ENCODE data around the gene SCN5A.

The SCN5A gene

DNA sequence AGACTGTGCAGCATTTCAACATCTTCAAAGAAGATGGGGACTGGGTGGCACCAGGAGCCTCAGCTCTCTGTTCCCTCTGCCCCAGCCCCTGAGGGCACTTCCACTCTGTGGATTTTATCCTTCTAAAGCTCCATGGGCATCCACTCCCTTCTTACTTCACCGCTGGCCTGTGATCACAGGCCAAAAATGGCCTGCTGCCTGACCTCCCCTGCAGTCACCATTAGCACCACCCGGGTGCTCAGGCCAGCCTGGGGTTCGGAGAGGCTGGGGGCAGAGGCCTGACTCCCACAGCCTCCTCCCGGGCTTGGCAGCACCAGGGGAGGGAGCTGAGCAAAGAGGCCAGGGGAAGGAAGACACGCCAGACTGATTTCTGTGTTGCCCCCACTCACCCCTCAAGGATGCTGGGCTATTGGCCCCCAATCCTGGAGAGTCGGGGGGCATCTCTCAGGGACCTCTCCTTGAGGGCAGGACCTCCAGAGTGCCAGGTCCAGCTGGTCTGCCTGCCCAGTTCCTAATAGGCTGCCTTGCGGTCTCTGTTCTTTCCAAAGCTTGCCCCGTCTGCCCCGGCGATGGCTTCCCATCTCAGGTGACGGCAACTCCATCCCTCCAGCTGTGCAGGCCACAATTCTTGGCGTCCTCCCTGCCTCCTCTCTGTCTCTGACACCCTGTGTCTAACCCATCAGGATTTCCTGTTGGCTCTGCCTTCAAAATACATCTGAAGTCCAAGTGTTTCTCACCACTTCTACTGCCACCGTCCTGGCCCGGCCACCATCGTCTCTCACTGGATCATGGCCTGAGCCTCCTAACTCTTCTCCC, 86.2 kb downstream of the SCN5A start:
- WGBS: 80% methylated on average over 14 of the region's 15 CpGs
- no peak overlapping the region for H4K8ac ChIP-seq (ENCODE audit: low read length)
- H3K27ac ChIP-seq (ENCODE audit: low read length, poor library complexity, severe bottlenecking): no peak overlapping the region
- no peak overlapping the region for H3K4me2 ChIP-seq (ENCODE audit: low read length, poor library complexity, severe bottlenecking)
- no peak overlapping the region for H2AFZ ChIP-seq (ENCODE audit: low read depth, low read length)
- H3K9me3 ChIP-seq (ENCODE audit: control insufficient read depth, low read length): no peaks in the 10 kb centered on the region
- no peaks in the 10 kb centered on the region for H3K36me3 ChIP-seq (ENCODE audit: control insufficient read depth in 1 of 2, insufficient read depth in 2 of 2, low read depth in 1 of 2, low read length in 2 of 2)
- H2BK5ac ChIP-seq (ENCODE audit: low read depth, low read length, poor library complexity, severe bottlenecking): no peak overlapping the region
- no peak overlapping the region for H3K18ac ChIP-seq (ENCODE audit: low read depth in 1 of 2, low read length in 2 of 2)
- H3K27me3 ChIP-seq (ENCODE audit: control insufficient read depth in 1 of 2, insufficient read depth in 1 of 2, low read length in 2 of 2): peaks cover 7 to 10% of the 10 kb centered on the region in 2 experiments
- H2BK120ac ChIP-seq (ENCODE audit: low read depth, low read length): no peak overlapping the region
- peaks cover 1% of the 10 kb centered on the region for H3K4me1 ChIP-seq (ENCODE audit: control insufficient read depth, insufficient read depth, low read depth, low read length)
- DNase-seq: no peak
- H3K23ac ChIP-seq (ENCODE audit: low read length in 2 of 2): no peak overlapping the region
- H2BK12ac ChIP-seq (ENCODE audit: low read length in 2 of 2): no peak overlapping the region
- no peak overlapping the region for H3K4ac ChIP-seq (ENCODE audit: low read depth in 1 of 2, low read length in 2 of 2)
- no peak overlapping the region for H4K91ac ChIP-seq (ENCODE audit: low read length)
- no peak overlapping the region for H2AK5ac ChIP-seq (ENCODE audit: low read length, severe bottlenecking)
- H3K14ac ChIP-seq (ENCODE audit: low read length in 2 of 2): no peak overlapping the region
- no peak overlapping the region for H3K9ac ChIP-seq (ENCODE audit: low read length)
- no peaks in the 10 kb centered on the region for H3K79me1 ChIP-seq (replicated peaks; ENCODE audit: low read length, poor library complexity, severe bottlenecking)
- H2BK15ac ChIP-seq (ENCODE audit: low read depth, poor library complexity, severe bottlenecking): no peak overlapping the region
- H3K4me3 ChIP-seq (ENCODE audit: insufficient read depth in 1 of 2, low read depth in 1 of 2, low read length in 2 of 2): no peak overlapping the region

DNA sequence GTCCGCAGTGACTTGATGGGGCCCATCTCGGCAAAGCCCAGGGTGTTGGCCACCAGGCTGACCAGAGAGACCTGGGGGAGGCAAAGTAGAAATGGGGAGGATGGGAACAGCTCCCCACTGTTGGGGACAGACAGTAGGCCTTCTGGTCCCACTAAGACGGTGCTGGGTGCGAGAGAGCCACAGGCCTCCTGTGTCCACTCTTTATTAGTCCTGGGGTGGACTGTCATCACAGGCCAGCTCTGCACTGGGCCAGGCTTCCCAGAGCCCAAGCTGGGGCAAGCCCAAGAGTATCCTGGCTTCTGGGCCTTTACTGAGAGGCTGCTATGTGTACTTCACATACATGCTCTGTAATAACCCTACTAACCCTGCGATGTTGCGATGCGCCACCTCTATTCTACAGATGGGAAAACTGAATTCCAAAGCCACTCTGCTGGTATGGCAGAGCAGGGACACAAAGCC, 87.0 kb downstream of the SCN5A start:
- Histone ChIP-seq H3K4ac (ENCODE audit: low read depth in 1 of 2, low read length in 2 of 2) (no peak overlapping the region), H3K79me1 (replicated peaks; ENCODE audit: low read length, poor library complexity, severe bottlenecking) (no peaks in the 10 kb centered on the region), H2AFZ (ENCODE audit: low read depth, low read length) (no peak overlapping the region), H3K4me2 (ENCODE audit: low read length, poor library complexity, severe bottlenecking) (no peak overlapping the region), H2BK5ac (ENCODE audit: low read depth, low read length, poor library complexity, severe bottlenecking) (no peak overlapping the region), H4K91ac (ENCODE audit: low read length) (no peak overlapping the region), H2BK15ac (ENCODE audit: low read depth, poor library complexity, severe bottlenecking) (no peak overlapping the region), H3K18ac (ENCODE audit: low read depth in 1 of 2, low read length in 2 of 2) (no peak overlapping the region), H4K8ac (ENCODE audit: low read length) (no peak overlapping the region), H3K9ac (ENCODE audit: low read length) (no peak overlapping the region), H3K27ac (ENCODE audit: low read length, poor library complexity, severe bottlenecking) (no peak overlapping the region), H3K36me3 (ENCODE audit: control insufficient read depth in 1 of 2, insufficient read depth in 2 of 2, low read depth in 1 of 2, low read length in 2 of 2) (no peaks in the 10 kb centered on the region), H3K14ac (ENCODE audit: low read length in 2 of 2) (no peak overlapping the region), H2BK120ac (ENCODE audit: low read depth, low read length) (no peak overlapping the region), H3K4me1 (ENCODE audit: control insufficient read depth, insufficient read depth, low read depth, low read length) (peaks cover 1% of the 10 kb centered on the region), H3K23ac (ENCODE audit: low read length in 2 of 2) (no peak overlapping the region), H2AK5ac (ENCODE audit: low read length, severe bottlenecking) (no peak overlapping the region), H3K9me3 (ENCODE audit: control insufficient read depth, low read length) (no peaks in the 10 kb centered on the region), H3K4me3 (ENCODE audit: insufficient read depth in 1 of 2, low read depth in 1 of 2, low read length in 2 of 2) (peak overlapping the region in 1 of 2 experiments; percentile 7), H2BK12ac (ENCODE audit: low read length in 2 of 2) (no peak overlapping the region), H3K27me3 (ENCODE audit: control insufficient read depth in 1 of 2, insufficient read depth in 1 of 2, low read length in 2 of 2) (peaks cover 7 to 10% of the 10 kb centered on the region in 2 experiments)
- DNase-seq: no peak
- 92% methylated on average over 7 of the region's 7 CpGs for WGBS

DNA sequence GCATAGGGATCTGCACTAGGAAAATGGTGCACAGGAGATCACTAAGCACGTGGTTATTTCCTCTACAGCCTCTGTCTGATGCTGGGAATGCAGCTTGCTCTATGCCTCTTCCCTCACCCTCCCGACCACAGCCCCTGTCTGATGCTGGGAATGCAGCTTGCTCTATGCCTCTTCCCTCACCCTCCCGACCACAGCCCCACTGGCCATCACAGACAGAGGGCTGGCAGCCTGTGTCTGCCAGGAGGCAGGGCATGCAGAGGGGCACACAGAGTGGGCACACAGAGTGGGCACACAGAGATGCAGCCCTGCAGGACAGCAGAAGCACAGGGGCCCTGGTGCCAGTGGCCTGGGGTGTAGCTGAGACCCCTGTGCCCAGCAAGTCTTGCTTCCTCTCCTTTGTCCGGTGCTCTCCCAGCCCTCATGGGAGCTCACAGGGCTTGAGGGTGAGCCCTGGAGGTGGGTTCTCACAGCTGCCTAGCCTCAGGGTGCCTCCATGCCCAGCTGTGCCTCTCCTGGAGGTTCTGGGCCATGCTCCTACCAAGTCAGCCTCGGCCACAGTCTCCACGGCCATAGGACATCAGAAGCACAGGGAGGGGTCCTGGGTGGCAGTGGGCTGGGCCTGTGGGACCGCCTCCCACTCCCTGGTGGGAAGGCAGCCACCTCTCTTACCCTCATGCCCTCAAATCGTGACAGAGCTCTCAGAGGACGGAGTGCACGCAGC, 87.6 kb downstream of the SCN5A start:
- H3K79me1 ChIP-seq (replicated peaks; ENCODE audit: low read length, poor library complexity, severe bottlenecking): no peaks in the 10 kb centered on the region
- no peak overlapping the region for H3K9ac ChIP-seq (ENCODE audit: low read length)
- no peak overlapping the region for H2BK12ac ChIP-seq (ENCODE audit: low read length in 2 of 2)
- H3K4me1 ChIP-seq (ENCODE audit: control insufficient read depth, insufficient read depth, low read depth, low read length): peaks cover 1% of the 10 kb centered on the region
- no peak overlapping the region for H3K23ac ChIP-seq (ENCODE audit: low read length in 2 of 2)
- 68% methylated on average over 10 of the region's 10 CpGs for WGBS
- H3K9me3 ChIP-seq (ENCODE audit: control insufficient read depth, low read length): no peaks in the 10 kb centered on the region
- H4K91ac ChIP-seq (ENCODE audit: low read length): no peak overlapping the region
- no peak overlapping the region for H2BK15ac ChIP-seq (ENCODE audit: low read depth, poor library complexity, severe bottlenecking)
- no peak overlapping the region for H3K27ac ChIP-seq (ENCODE audit: low read length, poor library complexity, severe bottlenecking)
- no peak overlapping the region for H2AK5ac ChIP-seq (ENCODE audit: low read length, severe bottlenecking)
- H2BK5ac ChIP-seq (ENCODE audit: low read depth, low read length, poor library complexity, severe bottlenecking): no peak overlapping the region
- no peak for DNase-seq
- no peak overlapping the region for H2BK120ac ChIP-seq (ENCODE audit: low read depth, low read length)
- peaks cover 10 to 12% of the 10 kb centered on the region in 2 experiments for H3K27me3 ChIP-seq (ENCODE audit: control insufficient read depth in 1 of 2, insufficient read depth in 1 of 2, low read length in 2 of 2)
- no peak overlapping the region for H3K4me3 ChIP-seq (ENCODE audit: insufficient read depth in 1 of 2, low read depth in 1 of 2, low read length in 2 of 2)
- no peak overlapping the region for H3K4ac ChIP-seq (ENCODE audit: low read depth in 1 of 2, low read length in 2 of 2)
- H2AFZ ChIP-seq (ENCODE audit: low read depth, low read length): no peak overlapping the region
- peak overlapping the region in 1 of 2 experiments; percentile 49 for H3K14ac ChIP-seq (ENCODE audit: low read length in 2 of 2)
- H3K18ac ChIP-seq (ENCODE audit: low read depth in 1 of 2, low read length in 2 of 2): no peak overlapping the region
- H3K4me2 ChIP-seq (ENCODE audit: low read length, poor library complexity, severe bottlenecking): no peak overlapping the region
- H3K36me3 ChIP-seq (ENCODE audit: control insufficient read depth in 1 of 2, insufficient read depth in 2 of 2, low read depth in 1 of 2, low read length in 2 of 2): no peaks in the 10 kb centered on the region
- H4K8ac ChIP-seq (ENCODE audit: low read length): no peak overlapping the region

DNA sequence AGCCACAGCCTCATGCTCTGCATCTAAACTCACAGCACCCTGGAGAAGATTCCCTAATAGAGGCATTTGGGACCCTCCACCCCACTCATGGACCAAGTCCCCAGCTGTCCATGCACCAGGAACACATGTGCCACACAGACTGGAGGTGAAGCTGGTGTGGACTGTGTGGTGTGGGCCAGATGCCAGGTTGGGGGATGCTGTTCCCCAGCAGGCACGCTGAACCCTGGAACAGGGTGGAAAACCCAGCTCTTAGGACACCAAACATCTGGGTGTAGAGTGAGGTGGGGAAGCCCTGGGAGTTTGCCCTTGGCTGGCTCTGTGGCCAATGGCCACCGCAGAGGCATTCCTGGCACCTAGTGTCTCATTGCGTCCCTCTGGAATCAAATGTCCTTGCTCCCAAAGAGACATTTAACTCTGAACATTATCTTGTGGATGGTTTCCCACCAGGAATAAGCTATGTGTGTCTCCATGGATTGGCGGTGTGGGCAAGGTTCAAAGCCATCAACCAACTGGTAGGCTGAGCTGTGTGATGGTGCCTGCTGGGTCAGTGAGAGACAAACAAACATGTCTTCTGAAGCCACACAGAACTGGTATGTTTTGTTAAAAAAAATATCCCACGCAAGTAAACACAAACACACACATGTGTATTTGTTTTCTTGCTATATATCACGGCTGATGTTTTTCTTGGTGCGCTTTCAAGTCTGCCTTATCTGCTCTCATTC, 88.3 kb downstream of the SCN5A start:
- no peak overlapping the region for H2AK5ac ChIP-seq (ENCODE audit: low read length, severe bottlenecking)
- peaks cover 10 to 12% of the 10 kb centered on the region in 2 experiments for H3K27me3 ChIP-seq (ENCODE audit: control insufficient read depth in 1 of 2, insufficient read depth in 1 of 2, low read length in 2 of 2)
- no peak overlapping the region for H2BK5ac ChIP-seq (ENCODE audit: low read depth, low read length, poor library complexity, severe bottlenecking)
- H4K91ac ChIP-seq (ENCODE audit: low read length): no peak overlapping the region
- no peak overlapping the region for H2BK15ac ChIP-seq (ENCODE audit: low read depth, poor library complexity, severe bottlenecking)
- H3K9ac ChIP-seq (ENCODE audit: low read length): no peak overlapping the region
- no peaks in the 10 kb centered on the region for H3K36me3 ChIP-seq (ENCODE audit: control insufficient read depth in 1 of 2, insufficient read depth in 2 of 2, low read depth in 1 of 2, low read length in 2 of 2)
- H2AFZ ChIP-seq (ENCODE audit: low read depth, low read length): no peak overlapping the region
- H3K79me1 ChIP-seq (replicated peaks; ENCODE audit: low read length, poor library complexity, severe bottlenecking): no peaks in the 10 kb centered on the region
- no peak overlapping the region for H2BK12ac ChIP-seq (ENCODE audit: low read length in 2 of 2)
- no peak overlapping the region for H4K8ac ChIP-seq (ENCODE audit: low read length)
- no peak overlapping the region for H3K27ac ChIP-seq (ENCODE audit: low read length, poor library complexity, severe bottlenecking)
- DNase-seq: no peak
- no peak overlapping the region for H3K23ac ChIP-seq (ENCODE audit: low read length in 2 of 2)
- no peak overlapping the region for H3K4me3 ChIP-seq (ENCODE audit: insufficient read depth in 1 of 2, low read depth in 1 of 2, low read length in 2 of 2)
- no peak overlapping the region for H3K4me2 ChIP-seq (ENCODE audit: low read length, poor library complexity, severe bottlenecking)
- H3K14ac ChIP-seq (ENCODE audit: low read length in 2 of 2): no peak overlapping the region
- no peak overlapping the region for H2BK120ac ChIP-seq (ENCODE audit: low read depth, low read length)
- H3K4me1 ChIP-seq (ENCODE audit: control insufficient read depth, insufficient read depth, low read depth, low read length): peaks cover 1% of the 10 kb centered on the region
- H3K18ac ChIP-seq (ENCODE audit: low read depth in 1 of 2, low read length in 2 of 2): no peak overlapping the region
- WGBS: 83% methylated on average over 5 of the region's 7 CpGs
- no peaks in the 10 kb centered on the region for H3K9me3 ChIP-seq (ENCODE audit: control insufficient read depth, low read length)
- no peak overlapping the region for H3K4ac ChIP-seq (ENCODE audit: low read depth in 1 of 2, low read length in 2 of 2)
